Measurements from ENCODE around the gene CCDC200. TPM values are rescaled to one million over a fixed set of nuclear protein-coding genes. Genes with fewer than 3 reads are reported as not detected.

CCDC200 gene
- total and polyA plus RNA-seq, 2 of the 13 experiments (the other 11 are each of a cell fraction or from before 2014, with no cell fraction given): not detected

DNA sequence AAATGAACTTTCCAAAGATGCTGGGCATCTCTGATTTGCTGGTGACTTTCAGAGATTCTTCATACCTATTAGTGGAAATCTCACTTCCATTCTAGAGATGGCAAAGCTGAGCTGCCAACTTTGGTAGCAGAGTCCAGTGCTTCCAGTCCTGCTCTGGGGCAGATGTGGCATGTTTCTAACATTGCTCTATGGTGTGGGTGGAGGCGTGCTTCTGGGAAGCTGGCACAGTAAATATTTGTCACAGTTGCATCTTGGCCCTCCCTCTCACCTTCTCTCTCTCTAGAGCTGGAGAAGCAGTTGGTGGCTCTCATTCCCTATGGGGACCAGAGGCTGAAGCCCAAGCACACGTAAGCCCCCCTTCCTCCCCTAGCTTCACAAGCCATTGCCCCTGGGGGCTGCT, 14.9 kb downstream of the CCDC200 start (continued):
- no peak for TF ChIP-seq ZNF253 (CRISPR knock-in tag; IDR thresholded peaks at IDR 0.05; ENCODE audit: borderline replicate concordance)
- no peak for TF ChIP-seq ZNF562 (CRISPR knock-in tag; IDR thresholded peaks at IDR 0.05; ENCODE audit: borderline replicate concordance)
- peak; percentile 12 for TF ChIP-seq TEAD3 (CRISPR knock-in tag; optimal IDR thresholded peaks at IDR 0.05; ENCODE audit: borderline replicate concordance)

DNA sequence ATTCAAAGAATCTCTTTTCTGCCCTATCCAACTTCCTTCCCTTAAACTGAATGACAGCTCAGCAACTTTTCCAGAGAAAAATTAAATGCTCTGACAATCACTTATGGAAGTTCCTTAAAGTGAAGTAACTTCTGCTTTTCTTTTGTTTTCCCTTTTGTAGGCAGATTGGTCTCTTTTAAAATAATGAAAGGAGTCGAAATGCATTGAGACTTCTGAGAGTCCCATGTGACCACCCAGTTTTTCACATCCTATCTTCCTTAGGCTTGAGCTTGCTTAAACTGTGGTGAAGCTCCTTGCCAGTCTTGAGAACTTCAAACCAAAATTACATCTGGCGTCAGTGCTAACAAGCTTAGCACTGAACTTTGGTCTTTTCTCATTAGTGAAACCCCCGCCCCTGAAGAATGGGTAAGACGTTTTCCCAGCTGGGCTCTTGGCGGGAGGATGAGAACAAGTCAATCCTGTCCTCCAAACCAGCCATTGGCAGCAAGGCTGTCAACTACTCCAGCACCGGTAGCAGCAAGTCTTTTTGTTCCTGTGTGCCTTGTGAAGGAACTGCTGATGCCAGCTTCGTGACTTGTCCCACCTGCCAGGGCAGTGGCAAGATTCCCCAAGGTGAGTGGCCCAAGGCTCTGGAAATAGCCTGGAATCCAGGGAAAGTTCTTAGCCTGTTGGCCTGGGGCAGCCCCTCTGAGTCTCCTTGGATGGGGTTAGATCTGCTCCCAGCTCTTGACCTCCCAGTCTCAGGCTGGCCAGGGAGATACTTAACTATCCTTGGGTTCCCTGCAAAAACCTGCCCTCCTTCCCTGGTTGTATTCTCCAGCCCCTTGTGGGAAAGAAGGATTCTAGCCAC, 15.6 kb downstream of the CCDC200 start:
- H4K20me1 ChIP-seq (ENCODE audit: insufficient read depth, low read length): no peaks in the 10 kb centered on the region
- 51% methylated on average over 6 of the region's 7 CpGs for WGBS (ENCODE audit: low lambda C conversion rate)
- peaks cover 9 to 45% of the 10 kb centered on the region in 2 experiments for H3K36me3 ChIP-seq (replicated peaks in 1 of 2; ENCODE audit: control insufficient read depth in 1 of 2, insufficient read depth in 2 of 2, low read length in 2 of 2)
- intact Hi-C loops (cut with micrococcal nuclease; ENCODE audit: unreplicated experiment) (loop anchor here (5.0 kb wide), 1 partner anchor 191 kb away; the partner anchor contains the start of gene VAT1), in situ Hi-C loops (cut with HindIII; ENCODE audit: extremely low pct_ligation_motif_present, low pct_unique_long_range_greater_than_20kb) (no loop called here)
- H3K27ac ChIP-seq (ENCODE audit: extremely low read length, insufficient read depth, low read length): peak overlapping the region; percentile 80
- peak overlapping the region; percentile 96 for H3K9ac ChIP-seq (ENCODE audit: insufficient read depth, low read depth, low read length)
- H3K4me2 ChIP-seq (ENCODE audit: low read depth, low read length): peak overlapping the region; percentile 98
- H2AFZ ChIP-seq (ENCODE audit: low read length): no peak overlapping the region
- H3K4me1 ChIP-seq (ENCODE audit: insufficient read depth, low read length): peaks cover 73% of the 10 kb centered on the region
- no peak for DNase-seq (ENCODE audit: low spot score)
- no peaks in the 10 kb centered on the region for H3K9me3 ChIP-seq (ENCODE audit: low read length)
- peak; percentile 18 for FAIRE-seq
- ChIA-PET CTCF (ENCODE audit: low intra/inter-chr PET ratio, low total read pairs) (no interaction called here), POLR2A (interaction anchor here (0.9 to 7.6 kb wide), 20 partner anchors 11 to 215 kb away, joined by 3 to 93 read pairs (median 7); partner anchors contain the start of genes BRCA1, IFI35, NBR1 and RPL27)
- no TSS peak for BruUV-seq (replicated peaks)
- no peak for ATAC-seq
- H3K4me3 ChIP-seq (replicated peaks in 1 of 3; ENCODE audit: insufficient read depth in 1 of 3, low read depth in 2 of 3, low read length in 3 of 3): peak overlapping the region; percentile 77 to 98 (median 77)
- H3K27me3 ChIP-seq (ENCODE audit: control insufficient read depth in 1 of 2, insufficient read depth in 2 of 2, low read length in 2 of 2): no peaks in the 10 kb centered on the region; a peak in 1 of 5 replicates
- H3K79me2 ChIP-seq (ENCODE audit: insufficient read depth, low read length): peaks cover 27% of the 10 kb centered on the region
- TF ChIP-seq HNF4A (CRISPR knock-in tag; IDR thresholded peaks at IDR 0.05) (peak; percentile 43), SP4 (CRISPR knock-in tag; IDR thresholded peaks at IDR 0.05) (no peak), MED1 (CRISPR knock-in tag; IDR thresholded peaks at IDR 0.05) (peak; percentile 54), KLF15 (CRISPR knock-in tag; IDR thresholded peaks at IDR 0.05; ENCODE audit: borderline replicate concordance) (no peak), ZNF687 (CRISPR knock-in tag; IDR thresholded peaks at IDR 0.05) (peak; percentile 26; the same call in 1 of the 2 replicates), ZNF44 (CRISPR knock-in tag; IDR thresholded peaks at IDR 0.05) (0 out of 2 replicates have a peak, but pooled peaks have one; percentile 32), ZBTB38 (CRISPR knock-in tag; IDR thresholded peaks at IDR 0.05) (peak; percentile 45; the same call in 1 of the 2 replicates), NFATC3 (CRISPR knock-in tag; IDR thresholded peaks at IDR 0.05) (0 out of 2 replicates have a peak, but pooled peaks have one; percentile 42), MEIS1 (CRISPR knock-in tag; IDR thresholded peaks at IDR 0.05; ENCODE audit: borderline replicate concordance) (0 out of 2 replicates have a peak, but pooled peaks have one; percentile 42), PAX8 (CRISPR knock-in tag; IDR thresholded peaks at IDR 0.05; ENCODE audit: borderline replicate concordance) (0 out of 2 replicates have a peak, but pooled peaks have one; percentile 67), TAF1 (CRISPR knock-in tag; IDR thresholded peaks at IDR 0.05) (0 out of 2 replicates have a peak, but pooled peaks have one; percentile 24), RXRB (CRISPR knock-in tag; IDR thresholded peaks at IDR 0.05; ENCODE audit: borderline replicate concordance) (no peak), ELF4 (CRISPR knock-in tag; IDR thresholded peaks at IDR 0.05; ENCODE audit: borderline replicate concordance) (0 out of 2 replicates have a peak, but pooled peaks have one; percentile 2), ZNF121 (CRISPR knock-in tag; IDR thresholded peaks at IDR 0.05) (no peak)

Measured in HepG2 (cell line).